Measurements from ENCODE around the gene ATF6. TPM values are rescaled to one million over a fixed set of nuclear protein-coding genes. Genes with fewer than 3 reads are reported as not detected.

ATF6 gene
- total RNA-seq, 1 donor from 2014 or later, result 20.6 TPM

- no peak for DNase-seq (ENCODE audit: low read depth)
- peak; percentile 25 for TF ChIP-seq CTCF (conservative IDR thresholded peaks at IDR 0.05; ENCODE audit: low read depth, low read length)
- H3K4me3 ChIP-seq (ENCODE audit: low read depth, low read length), result no peak overlapping the region
These were observed 223.0 kb downstream of the ATF6 start for GRCh38 chr1:161989108-161989507.

- TF ChIP-seq CTCF (conservative IDR thresholded peaks at IDR 0.05; ENCODE audit: low read depth, low read length), result no peak
- DNase-seq (ENCODE audit: low read depth), result no peak
- H3K4me3 ChIP-seq (ENCODE audit: low read depth, low read length), result no peak overlapping the region
These were observed 223.7 kb downstream of the ATF6 start for GRCh38 chr1:161989786-161990185.

GRCh38 chr1:161993576-161993975 lies 227.5 kb downstream of the ATF6 start:
- no peak for DNase-seq (ENCODE audit: low read depth)
- TF ChIP-seq CTCF (conservative IDR thresholded peaks at IDR 0.05; ENCODE audit: low read depth, low read length), result no peak
- H3K4me3 ChIP-seq (ENCODE audit: low read depth, low read length), result no peak overlapping the region

- no peak overlapping the region for H3K4me3 ChIP-seq (ENCODE audit: low read depth, low read length)
- no peak for TF ChIP-seq CTCF (conservative IDR thresholded peaks at IDR 0.05; ENCODE audit: low read depth, low read length)
- no peak for DNase-seq (ENCODE audit: low read depth)
These were observed 228.1 kb downstream of the ATF6 start for GRCh38 chr1:161994175-161994668.

GRCh38 chr1:161997152-161997551 lies 231.0 kb downstream of the ATF6 start:
- DNase-seq (ENCODE audit: low read depth), result no peak
- no peak for TF ChIP-seq CTCF (conservative IDR thresholded peaks at IDR 0.05; ENCODE audit: low read depth, low read length)

GRCh38 chr1:161998811-161999210 lies 232.7 kb downstream of the ATF6 start:
- DNase-seq (ENCODE audit: low read depth), result peak; percentile 60
- H3K4me3 ChIP-seq (ENCODE audit: low read depth, low read length), result no peak overlapping the region
- TF ChIP-seq CTCF (conservative IDR thresholded peaks at IDR 0.05; ENCODE audit: low read depth, low read length), result no peak

More at GRCh38 chr1:161997152-161997551, 231.0 kb downstream of the ATF6 start:
- no peak overlapping the region for H3K4me3 ChIP-seq (ENCODE audit: low read depth, low read length)

- H3K4me3 ChIP-seq (ENCODE audit: low read depth, low read length), result no peak overlapping the region
- TF ChIP-seq CTCF (conservative IDR thresholded peaks at IDR 0.05; ENCODE audit: low read depth, low read length), result no peak
- no peak for DNase-seq (ENCODE audit: low read depth)
These were observed 233.4 kb downstream of the ATF6 start for GRCh38 chr1:161999301-162000052.

Data from epithelial cell of proximal tubule (primary cell).